IPS-NIHi7 (cell line): ENCODE results near the gene INSM1.
A peak's percentile ranks its signal among the peaks of the same experiment; 100 is the strongest.
"Not testable (repeated sequence)": the region's sequence is repeated elsewhere in the genome, so short reads cannot be mapped to it uniquely, and the experiment has no call there.

ENCODE experiments used
- DNase-seq: peaks from one replicate; pipeline ENCODE4 v3.0.0; 2012; ENCODE audit warnings: mixed read lengths; ENCODE audit errors: extremely low spot score

Gene INSM1, protein sequence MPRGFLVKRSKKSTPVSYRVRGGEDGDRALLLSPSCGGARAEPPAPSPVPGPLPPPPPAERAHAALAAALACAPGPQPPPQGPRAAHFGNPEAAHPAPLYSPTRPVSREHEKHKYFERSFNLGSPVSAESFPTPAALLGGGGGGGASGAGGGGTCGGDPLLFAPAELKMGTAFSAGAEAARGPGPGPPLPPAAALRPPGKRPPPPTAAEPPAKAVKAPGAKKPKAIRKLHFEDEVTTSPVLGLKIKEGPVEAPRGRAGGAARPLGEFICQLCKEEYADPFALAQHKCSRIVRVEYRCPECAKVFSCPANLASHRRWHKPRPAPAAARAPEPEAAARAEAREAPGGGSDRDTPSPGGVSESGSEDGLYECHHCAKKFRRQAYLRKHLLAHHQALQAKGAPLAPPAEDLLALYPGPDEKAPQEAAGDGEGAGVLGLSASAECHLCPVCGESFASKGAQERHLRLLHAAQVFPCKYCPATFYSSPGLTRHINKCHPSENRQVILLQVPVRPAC

DNA sequence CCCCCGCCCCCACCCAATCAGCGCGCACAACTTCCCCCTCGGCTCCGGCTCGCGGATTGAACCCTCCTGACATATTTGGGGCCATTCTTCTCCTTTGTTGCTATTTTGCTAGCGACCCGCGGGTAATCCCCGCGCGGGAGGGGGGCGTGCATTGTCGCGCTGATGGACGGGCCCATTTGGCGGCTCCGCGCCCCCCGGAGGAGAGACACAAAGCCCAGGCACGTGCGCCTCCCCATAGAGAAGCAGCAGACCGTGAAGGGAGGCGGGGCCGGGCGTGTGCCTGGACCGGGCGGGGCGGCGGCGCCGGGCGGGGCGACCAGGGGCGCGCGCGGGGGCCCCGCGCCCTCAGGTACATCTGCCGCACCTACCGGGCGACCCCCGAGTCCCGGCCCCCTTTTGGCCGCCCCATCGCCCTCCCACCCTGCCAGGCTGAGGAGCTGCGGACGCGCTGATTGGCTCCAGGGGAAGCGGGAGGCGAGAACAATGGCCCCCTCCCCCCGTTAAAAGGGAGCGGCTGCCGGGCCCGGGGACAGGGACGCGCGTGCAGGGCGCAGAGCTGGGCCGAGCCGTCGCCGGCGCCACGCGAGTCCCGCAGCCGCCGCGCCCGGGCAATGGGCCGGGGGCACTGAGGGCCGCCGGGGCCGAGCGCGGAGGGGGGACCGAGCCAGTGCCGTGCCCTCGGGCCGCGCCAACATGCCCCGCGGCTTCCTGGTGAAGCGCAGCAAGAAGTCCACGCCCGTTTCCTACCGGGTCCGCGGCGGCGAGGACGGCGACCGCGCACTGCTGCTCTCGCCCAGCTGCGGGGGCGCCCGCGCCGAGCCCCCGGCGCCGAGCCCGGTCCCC, at the start of gene INSM1:
Gene INSM1, plus strand, starts transcription at position 530 of the 843 bp plus-strand sequence. Its CDS starts 164 bp downstream, at position 694.
- DNase-seq, result peak; percentile 56

DNA sequence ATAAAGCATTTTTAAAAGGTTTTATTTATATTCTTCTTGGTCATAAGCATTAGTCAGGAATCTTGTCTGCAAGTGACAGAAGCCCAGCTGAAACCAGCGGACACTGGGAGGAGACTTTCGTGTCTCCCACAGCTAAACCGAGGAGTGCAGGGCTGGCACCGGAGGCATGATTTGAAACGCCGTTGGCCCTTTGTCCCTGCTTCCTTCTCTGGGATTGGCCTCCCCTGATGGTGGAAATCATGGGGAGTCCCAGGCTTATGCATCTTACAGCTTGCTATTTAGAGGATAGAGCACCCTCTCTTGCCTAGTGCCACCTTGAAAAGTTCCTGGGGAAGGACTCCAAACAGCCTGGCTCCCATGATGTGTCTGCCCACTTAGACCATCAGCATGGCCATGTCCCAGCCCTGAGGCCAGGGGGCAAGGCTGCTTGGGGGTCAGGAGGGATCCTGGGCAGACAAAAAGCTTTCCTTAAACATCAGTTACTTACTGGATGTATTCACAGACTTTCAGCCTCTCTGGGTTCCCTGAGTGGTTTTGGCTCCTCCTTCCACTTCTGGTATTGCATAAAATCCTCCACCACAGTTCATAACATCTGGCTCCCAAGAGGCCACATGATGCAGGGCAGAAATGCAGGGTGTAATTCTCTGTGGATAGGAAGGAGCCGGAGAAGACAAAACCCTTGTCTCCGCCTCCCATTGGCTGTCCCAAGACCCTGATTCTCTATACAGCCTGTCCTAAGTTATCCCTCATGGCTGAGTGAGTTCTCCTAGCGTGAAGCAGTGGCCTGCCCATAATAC, 49.3 kb upstream of the INSM1 start:
- DNase-seq, result no peak

DNA sequence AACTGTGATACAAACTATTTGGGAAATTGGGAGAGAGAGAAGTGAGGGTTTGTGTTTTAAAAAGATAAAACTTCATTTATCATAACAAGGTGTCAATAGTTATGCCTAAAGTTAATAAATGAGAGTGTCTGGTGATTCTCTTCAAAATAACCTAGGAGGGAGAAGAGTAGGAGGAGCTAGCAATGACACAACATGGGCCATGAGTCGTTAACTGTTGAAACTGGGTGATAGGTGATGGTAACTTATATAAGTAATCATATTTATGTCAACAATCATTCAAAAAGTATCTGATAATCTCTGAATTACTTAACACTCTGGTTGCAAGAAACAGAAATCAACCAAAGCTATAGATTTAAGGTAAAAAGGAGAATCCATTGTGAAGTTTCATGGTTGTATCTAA, 46.8 kb upstream of the INSM1 start:
- no peak for DNase-seq

DNA sequence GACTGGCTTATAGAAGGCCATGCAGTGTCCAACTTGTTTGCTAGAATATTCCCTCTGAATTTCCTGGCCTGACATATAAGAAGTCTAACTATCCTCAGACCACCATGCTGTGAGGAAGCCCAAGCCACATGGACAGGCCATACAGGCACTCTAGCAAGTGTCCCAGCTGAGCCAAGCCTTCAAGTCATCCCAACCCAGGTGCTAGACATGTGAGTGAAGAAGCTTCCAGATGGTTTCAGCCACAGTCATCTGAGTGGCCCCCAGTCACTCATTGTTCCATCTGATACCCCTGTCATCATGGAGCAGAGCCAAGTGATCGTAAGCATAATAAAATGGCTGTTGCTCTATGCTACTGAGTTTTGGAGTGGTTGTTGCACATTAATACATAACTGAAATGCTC, 46.0 kb upstream of the INSM1 start:
- no peak for DNase-seq

DNA sequence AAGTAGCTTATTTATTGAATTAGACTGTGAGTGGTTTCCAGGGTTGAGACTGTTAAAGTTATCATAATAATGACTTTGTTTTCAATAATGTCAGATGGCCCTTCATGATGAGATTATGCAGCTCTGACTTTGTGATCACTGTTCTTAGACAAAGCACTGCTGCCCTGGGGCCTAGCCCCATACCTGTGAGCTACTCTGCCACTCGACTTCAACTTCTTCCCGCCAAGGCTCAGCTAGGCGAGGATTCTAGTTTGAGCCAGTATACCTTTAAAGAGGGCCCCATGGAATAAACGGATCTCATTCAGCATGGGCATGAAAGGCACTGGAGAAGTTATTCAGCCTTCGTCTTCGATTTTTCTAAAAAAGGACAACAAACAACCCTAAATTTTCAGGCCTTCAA, 45.0 kb upstream of the INSM1 start:
- DNase-seq, result no peak

DNA sequence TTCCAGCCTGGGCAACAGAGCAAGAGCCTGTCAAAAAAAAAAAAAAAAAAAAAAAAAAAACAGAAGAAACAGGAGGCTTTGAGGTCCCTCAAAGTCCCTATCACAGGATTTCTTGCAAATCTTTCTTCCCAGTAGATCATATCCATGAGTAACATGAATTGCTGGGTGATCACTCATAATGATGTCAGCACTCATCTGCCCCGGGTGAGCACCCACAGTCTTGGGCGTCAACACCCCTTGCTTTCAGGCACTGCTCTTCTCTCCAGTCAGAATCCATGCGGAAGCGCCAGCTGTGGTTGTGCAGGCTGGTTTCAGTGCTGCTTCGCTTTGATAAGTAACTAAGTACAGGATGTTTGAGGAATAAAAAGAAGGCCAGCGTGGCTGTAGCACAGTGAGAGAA, 40.2 kb upstream of the INSM1 start:
- DNase-seq, result no peak

DNA sequence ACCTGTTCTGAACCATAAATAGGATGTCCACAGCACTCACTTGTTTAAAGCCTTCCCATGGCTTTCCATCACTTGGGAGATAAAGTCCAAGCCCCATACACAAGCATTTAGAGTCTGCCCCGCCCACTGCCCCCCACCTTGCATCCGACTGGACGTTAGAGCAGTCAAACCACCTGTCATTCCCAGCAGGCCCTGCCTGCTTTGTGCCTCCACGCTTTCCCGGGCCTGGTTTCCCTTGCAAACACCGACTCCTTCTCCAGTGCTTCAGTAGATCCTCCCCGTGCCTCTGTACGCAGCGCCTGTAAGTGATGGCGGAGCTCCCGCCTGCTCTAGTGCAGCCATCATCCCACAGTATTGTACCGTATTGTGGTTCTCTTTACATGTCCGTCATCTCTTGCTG, 38.3 kb upstream of the INSM1 start:
- DNase-seq, result no peak

DNA sequence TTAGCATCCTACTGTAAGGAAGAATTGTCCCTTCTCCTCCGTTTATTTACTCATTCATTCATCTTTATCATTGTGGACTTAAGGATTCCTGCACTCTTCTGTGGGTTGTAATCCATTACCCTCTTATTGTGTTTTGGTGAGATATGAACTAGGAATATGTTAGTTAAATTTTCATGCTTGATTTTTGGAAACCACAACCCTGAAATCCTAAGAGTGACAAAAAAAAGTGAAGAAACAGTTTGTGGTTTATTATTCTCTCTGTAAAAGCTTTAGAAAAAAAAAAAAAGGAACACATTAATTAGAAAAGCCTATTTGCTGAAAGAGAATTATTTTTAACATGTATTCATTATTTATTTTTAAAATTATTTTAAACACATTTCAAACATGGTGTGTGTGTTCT, 36.7 kb upstream of the INSM1 start:
- no peak for DNase-seq

DNA sequence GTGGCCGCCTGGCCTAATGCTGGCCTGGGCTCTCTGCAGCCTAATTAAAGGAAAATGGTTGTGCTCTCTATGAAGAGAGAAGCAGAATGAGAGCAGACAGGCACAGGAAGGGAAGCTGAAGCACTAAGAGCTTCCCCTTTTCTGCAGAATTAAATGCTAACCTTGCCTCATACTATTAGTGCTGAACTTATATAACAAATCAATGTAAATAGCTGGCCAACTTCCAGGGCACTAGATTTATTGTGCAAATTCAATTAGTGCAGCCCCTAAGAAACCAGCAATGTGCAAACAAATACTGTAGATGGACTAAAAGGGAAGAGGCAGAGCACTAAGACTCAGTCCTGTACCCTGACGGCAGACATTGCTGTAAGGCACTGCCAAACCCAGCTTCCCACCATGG, 36.1 kb upstream of the INSM1 start:
- no peak for DNase-seq

DNA sequence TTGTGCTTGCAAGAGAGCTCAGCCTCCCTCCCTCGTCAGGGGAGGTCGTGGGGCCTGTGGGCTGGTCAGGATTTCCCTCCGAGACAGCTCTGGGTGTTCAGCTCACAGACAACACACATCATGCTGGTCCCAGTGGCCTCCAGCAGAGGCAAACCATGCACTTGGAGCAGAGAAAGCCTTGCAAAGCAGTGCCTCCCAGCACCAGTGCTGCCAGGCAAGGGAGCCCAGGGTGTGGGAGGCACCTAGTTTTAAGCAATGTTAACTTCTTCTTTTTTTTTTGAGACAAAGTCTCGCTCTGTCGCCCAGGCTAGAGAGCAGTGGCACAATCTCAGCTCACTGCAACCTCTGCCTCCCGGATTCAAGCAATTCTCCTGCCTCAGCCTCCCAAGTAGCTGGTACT, 34.0 kb upstream of the INSM1 start:
- no peak for DNase-seq

DNA sequence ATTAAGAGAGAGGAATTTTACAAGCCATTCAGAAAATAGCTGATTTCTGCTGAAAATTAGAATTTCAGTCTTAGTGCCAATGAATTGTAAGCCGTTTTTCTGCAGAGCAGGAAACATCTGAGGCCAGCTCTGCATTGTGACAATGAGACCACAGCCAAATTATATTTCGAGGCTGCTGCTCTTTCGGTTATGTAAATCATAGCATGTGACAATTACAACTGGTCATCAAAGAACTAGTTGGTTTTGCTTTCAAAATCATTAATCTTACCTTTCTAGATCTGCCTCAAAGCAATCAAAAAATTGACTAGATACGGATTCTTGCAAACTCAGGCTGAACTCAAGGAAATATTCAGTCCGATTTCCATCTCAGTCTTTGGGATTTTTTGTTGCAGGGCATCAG, 33.4 kb upstream of the INSM1 start:
- DNase-seq, result no peak

DNA sequence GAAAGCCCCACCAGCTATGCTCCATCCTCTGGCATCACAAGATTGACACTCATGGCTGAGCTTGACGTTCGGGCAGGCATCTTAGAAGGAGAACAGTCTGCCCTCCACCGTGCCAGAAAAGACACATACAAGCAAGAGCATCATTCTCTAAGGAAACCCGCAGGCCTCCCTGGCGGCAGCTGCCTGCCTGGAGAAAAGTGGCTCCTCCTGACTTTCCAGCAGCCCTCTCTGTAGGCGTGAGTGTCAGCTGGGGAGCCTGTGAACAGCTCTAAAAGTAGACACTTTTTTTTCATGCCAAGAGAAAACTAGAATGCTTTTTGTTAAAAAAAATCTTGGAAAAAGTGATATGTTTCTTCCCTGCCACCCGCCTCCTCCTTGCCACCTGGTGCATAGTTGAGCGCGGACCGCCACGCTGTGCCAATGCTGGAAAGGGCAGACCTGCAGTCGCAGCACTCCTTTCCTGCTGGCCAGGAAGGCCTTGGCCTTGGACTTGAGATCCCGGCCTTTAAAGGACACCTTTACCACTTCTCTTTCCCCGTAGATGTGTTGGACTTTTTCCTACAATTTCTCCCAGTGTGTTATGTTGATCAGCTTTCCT, 29.7 kb upstream of the INSM1 start:
- DNase-seq, result no peak

DNA sequence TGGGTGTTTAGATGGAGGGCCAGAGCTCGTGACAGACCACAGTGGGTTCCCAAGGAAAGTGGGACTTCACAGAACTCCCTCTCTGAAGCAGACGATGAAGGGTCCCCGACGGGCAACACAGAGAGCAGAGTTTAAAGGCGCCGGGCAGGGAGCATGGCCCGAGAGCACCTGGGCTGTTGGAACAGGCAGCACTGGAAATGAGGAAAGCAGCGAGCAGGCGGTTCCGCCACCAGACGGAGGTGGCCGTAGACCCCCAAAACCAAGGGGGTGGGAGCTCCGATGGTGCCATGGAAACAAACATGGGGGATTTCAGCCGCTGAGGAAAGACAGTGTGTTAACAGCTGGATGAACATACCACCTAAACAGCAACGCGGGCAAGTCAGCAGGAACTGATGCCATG, 27.5 kb upstream of the INSM1 start:
- DNase-seq, result no peak

DNA sequence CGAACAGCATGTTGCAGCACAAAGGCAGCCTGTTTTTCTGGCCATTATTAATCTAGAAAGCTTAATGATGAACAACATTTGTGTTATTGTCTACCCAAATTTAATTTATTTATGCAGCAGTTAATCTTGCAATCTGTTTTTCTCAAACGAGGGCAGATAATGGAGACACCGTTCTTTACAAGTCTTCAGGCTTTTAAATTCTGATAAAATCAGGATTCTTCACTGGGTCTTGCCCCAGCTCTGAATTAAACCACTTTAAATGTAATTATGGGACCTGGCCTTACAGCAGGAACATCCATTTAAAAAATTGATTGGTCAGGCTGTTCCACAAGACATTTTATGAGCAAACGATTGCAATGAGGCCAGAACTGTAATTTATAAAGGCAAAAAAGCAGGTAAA, 26.5 kb upstream of the INSM1 start:
- DNase-seq, result no peak

DNA sequence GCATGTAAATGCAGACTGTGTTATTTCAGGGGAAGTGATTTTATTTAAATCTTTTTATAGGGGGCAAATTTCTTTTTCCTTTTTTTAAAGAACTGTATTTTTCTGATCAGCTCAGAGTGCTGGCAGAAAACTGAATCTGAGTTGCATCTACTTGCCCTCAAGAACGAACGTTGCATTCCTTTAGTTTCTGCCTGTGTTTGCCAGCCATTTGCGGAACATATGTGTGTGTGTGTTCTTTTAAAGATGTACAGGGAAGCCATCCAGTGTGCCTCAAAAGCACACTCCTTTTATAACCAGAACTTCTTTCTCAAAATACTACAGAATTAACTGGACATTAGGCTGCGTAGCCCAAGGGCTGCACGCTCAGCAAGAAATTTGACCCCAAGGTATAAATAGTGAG, 25.8 kb upstream of the INSM1 start:
- no peak for DNase-seq

DNA sequence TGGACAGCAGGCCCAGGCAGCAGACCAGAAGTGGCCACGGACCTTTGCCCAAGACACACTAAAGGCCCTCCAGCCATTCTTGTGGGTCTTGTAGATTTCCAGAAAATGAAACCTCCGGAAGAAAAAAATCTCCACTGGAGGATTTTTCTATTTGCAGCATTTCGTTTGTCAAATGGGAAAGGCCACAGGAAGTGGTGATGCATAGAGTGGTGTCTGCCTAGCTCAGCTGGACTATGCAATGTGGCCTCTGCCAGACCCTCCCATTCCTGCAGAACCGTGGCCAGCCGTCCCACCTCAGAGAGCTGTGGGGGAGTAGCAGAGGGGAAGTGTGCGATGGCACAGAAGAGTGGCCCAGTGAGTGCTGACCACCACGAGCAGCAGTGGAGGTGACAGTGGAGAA, 24.0 kb upstream of the INSM1 start:
- no peak for DNase-seq

DNA sequence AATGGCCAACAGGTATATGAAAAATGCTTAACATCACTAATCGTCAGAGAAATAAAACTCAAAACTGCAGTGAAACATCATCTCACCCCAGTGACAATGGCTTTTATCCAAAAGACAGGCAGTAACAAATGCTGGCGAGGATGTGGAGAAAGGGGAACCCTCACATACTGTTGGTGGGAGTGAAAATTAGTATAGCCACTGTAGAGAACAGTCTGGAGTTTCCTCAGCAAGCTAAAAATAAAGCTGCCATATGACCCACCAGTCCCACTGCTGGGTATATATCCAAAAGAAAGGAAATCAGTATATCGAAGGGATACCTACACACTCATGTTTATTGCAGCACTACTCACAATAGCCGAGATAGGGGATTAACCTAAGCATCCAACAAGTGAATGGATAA, 23.4 kb upstream of the INSM1 start:
- DNase-seq, result no peak

DNA sequence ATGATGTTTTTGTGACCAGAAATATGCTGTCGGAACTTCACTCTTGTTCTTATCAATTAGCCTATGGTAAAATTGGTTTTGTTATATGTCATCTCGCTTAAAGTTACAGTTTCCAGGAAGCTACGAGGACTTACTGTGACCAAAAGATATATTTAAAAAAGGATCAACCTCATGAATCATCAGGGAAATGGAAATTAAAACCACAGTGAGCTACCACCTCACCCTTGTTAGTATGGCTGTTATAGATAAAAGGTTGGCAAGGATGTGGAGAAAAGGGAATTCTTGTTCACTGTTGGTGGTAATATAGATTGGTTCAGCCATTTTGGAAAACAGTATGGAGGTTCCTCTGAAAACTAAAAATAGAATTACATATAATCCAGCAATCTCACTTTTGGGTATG, 14.3 kb upstream of the INSM1 start:
- DNase-seq, result no peak

DNA sequence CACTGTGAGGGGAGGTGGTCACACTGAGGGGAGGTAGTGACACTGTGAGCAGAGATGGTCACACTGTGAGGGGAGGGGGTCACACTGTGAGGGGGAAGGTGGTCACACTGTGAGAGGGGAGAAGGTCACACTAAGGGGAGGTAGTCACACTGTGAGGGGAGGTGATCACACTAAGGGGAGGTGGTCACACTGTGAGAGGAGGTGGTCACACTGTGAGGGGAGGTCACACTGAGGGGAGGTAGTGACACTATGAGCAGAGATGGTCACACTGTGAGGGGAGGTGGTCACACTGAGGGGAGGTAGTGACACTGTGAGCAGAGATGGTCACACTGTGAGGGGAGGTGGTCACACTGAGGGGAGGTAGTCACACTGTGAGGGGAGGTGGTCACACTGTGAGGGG, 12.4 kb upstream of the INSM1 start:
- DNase-seq, result not testable (repeated sequence)

DNA sequence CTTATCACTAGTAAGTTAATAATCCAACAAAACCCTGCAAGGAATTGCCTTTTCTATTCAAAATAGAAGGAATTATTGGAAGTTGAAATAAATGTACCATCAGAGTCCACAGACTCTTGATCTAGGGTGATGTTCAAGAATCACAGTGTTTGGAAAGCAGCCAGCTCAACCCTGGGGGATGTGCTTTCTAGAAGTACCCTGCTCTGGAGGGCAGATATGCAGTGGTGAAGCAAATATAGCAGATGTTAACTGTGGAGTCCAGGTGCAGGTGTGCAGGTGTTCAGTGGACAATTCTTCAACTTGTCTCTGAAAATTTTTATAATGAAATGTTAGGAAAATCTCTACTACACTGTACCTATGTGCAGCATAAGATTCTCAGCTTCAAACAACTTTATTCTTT, 9.1 kb upstream of the INSM1 start:
- DNase-seq, result no peak

DNA sequence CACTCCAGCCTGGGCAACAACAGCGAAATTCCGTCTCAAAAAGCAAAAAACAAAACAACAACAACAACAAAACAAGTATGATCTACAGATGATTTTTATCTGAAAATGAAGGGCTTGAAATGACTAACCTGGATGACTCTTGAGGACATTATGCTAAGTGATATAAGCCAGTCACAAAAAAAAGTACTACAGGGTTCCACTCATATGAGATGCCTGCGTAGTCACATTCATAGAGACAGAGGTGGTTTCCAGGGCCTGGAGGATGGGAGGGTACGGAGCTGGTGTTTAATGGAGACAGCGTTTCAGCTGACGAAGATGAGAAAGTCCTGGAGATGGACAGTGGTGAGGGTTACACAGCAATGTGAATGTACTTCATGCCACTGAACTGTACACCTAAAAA, 8.3 kb upstream of the INSM1 start:
- DNase-seq, result no peak

DNA sequence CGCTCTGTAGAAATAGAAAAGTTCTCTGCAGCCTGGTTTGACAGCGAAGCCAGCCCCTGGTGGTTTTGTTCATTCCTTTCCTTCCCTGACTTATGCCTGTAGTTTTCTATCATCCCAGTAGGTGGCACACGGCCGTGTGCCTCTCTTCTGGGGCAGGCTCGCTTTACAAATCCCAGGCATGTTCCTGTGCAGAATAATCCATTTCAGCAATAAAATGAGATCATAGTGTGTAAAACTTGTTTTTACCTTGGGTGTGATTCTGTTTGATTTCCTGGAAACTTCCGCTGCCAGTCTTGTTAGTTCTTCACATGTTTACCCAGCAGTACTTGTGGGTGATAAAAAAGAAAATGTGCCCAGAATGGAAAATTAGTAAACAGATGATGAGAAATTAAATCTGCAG, 7.4 kb upstream of the INSM1 start:
- DNase-seq, result peak; percentile 78
